ENCODE measurements around the gene KCNT2.
"Not testable (repeated sequence)": the region's sequence is repeated elsewhere in the genome, so short reads cannot be mapped to it uniquely, and the experiment has no call there.

Gene KCNT2

GRCh38 chr1:196515904-196516303, 92.3 kb downstream of the KCNT2 start:
- no peak for DNase-seq (ENCODE audit: low read depth in 2 of 2)

- DNase-seq (ENCODE audit: low read depth in 2 of 2): no peak
Measured at GRCh38 chr1:196513821-196514220, 94.4 kb downstream of the KCNT2 start.

DNA sequence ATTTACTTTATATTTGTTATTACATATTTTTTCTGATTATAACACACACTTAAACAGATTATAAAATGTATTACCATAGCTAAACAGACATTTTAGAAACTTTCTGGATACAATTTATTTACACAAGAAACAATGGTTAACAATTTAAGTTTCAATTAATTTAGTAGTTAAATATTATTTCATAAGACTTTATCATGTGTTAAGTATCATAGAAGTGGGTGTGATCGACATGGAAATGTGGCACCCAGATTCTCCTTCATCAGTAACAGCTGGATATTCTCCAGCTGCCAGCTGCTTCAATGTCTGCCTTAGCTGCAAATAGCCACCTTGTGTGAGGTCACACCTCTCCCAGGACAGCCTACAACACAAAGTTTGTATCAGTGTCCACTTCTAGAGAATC, 97.8 kb downstream of the KCNT2 start:
- DNase-seq (ENCODE audit: low read depth in 2 of 2): no peak

- DNase-seq (ENCODE audit: low read depth in 2 of 2): not testable (repeated sequence)
Measured at GRCh38 chr1:196504224-196504623, 104.0 kb downstream of the KCNT2 start.

- no peak for DNase-seq (ENCODE audit: low read depth in 2 of 2)
Measured at GRCh38 chr1:196502437-196502836, 105.8 kb downstream of the KCNT2 start.

GRCh38 chr1:196501760-196502428, 106.3 kb downstream of the KCNT2 start:
- DNase-seq (ENCODE audit: low read depth in 2 of 2): no peak

- DNase-seq (ENCODE audit: low read depth in 2 of 2): no peak
Measured at GRCh38 chr1:196497817-196498216, 110.4 kb downstream of the KCNT2 start.

DNA sequence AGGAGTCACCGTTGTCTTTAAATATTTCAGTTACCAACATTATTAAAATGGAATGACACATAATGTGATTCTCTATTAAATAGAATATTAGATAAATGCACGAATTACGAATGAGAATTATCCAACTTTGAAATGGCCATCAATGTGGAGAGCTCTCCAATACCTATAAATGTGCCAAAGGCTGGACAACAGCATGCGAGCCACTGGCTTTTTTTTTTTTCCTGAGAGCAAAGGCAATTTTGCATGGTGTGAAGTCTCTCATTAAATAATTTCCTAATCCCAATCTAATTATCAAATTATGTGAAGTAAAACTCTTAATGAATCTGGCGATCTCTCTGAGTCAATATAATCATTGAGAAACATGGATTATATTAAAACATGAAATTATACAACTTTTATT, 113.5 kb downstream of the KCNT2 start:
- no peak for DNase-seq (ENCODE audit: low read depth in 2 of 2)

DNA sequence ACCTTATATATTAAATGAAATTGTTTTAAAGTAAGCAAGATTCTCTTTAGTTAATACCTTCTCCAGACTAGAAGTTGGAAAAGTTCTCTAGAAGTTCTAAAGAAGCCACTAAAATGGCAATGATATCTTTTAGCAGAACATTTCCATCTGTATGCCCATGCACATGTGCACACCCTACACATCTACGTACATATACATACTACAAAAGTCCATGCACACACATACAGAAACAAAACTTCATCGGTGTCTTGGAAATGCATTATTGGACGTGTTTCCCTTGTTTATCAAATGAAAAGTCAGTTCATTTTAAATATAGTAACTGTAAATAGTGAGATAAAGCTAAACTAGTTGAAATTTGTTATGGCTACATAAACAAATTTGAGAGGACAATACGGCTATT, 114.4 kb downstream of the KCNT2 start:
- DNase-seq (ENCODE audit: low read depth in 2 of 2): no peak

GRCh38 chr1:196488579-196488978, 119.7 kb downstream of the KCNT2 start:
- DNase-seq (ENCODE audit: low read depth in 2 of 2): no peak

DNA sequence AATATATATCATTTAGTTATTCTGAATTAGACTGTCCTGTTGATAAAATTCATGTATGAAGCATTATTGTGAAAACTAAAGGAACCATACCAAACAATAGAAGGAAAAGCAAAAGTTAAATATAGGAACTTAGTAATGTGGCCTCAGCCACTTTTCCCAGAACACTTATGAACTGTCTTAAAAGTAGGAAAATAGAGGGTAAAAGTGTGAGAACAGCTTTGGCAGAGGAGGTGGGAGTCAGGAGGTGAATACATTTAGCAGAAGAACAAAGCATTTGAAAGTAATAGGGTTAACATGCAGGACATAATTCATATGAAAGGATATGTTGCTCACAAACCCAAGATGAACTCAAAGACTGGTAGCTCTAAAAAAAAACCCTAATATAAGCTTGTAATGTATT, 121.9 kb downstream of the KCNT2 start:
- no peak for DNase-seq (ENCODE audit: low read depth in 2 of 2)

DNA sequence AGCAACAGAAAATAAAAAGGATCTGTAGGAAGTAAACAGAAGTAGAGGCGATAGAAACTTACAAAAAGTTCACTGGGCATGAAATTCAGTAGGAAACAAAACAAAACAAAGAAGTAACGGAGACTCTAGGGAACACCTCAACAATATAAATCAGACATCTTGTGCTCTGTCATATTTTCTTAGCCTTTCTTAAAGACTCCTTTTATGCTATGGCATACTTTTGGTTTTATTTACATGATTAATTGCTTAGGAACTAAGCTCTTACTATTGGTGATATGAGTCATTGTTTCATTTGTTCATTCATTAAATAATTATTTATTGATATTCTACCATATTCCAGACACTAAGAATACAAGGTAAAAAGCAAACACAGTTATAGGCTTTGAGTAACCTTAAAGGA, 126.6 kb downstream of the KCNT2 start:
- DNase-seq (ENCODE audit: low read depth in 2 of 2): no peak

GRCh38 chr1:196477262-196477661, 131.0 kb downstream of the KCNT2 start:
- DNase-seq (ENCODE audit: low read depth in 2 of 2): no peak

DNA sequence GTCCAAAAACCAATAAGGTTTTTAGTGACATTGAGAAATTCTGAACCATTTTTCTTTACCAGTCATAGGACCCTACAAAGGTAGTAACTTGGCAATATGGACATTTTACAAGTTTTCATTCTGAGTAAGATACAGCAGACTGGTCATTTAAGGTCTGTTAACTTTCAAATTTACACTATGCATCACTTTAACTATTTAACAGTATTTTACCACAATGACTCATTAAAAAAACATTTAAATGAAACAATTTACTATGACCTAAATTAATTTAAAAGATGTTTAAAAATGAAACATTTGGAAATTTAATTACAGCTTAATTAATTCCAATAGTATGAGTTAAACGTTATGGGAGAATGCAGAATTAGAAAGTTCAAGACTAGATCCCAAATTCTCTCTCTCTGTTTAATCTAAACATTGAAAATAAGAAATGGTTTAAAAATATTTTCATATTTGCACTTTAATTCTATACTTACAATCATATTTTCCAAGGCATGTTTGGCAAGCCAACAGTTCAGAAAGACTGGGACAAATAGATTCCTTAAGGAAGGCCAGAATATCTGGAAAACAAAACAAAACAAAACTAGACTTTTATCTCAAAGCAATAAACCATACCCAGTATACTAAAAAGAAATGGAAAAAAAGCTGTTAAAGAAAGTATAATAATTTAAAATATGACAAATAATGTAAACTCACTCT, 140.9 kb downstream of the KCNT2 start:
- no peak for DNase-seq (ENCODE audit: low read depth in 2 of 2)

DNA sequence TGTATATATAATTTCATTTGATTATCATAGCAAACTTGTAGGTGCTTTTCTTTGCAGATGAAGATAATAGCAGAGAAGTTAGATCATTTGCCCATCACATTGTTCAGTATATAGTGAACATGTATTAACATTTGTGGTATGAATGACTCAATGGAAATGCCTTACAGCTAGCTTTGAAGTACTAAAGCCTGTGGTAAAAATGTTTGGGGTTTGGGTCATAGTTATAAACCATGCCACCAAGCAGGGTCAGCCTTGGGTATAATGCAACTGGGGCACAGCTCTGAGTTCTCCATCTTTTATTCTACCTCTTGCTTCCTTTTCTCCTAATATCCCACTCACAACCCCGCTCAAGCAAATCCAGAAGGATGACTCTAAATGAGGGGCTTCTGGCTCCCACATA, 141.6 kb downstream of the KCNT2 start:
- no peak for DNase-seq (ENCODE audit: low read depth in 2 of 2)

GRCh38 chr1:196466166-196466565, 142.1 kb downstream of the KCNT2 start:
- DNase-seq (ENCODE audit: low read depth in 2 of 2): no peak

DNA sequence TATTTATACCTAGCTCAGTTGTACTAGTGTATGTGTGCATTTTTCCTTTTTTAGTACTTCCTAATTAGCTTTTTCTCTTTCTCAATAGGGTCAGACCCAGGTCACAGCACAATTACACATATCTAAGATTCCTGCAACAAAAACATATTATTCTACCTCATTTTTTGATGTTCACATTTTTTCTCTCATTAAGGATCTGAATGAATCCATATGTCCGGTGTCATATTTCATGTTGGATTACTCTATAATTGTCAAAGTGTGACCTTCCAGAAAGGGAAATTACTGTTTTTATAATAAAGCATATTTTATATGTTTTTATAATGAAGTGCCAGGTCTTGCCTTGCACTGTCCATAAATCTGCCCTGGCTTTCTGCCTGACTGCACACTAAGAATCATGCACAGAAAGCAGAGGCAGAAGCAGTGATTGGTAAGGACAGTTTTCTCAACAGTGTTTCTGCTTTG, 143.7 kb downstream of the KCNT2 start:
- no peak for DNase-seq (ENCODE audit: low read depth in 2 of 2)

GRCh38 chr1:196462086-196462485, 146.2 kb downstream of the KCNT2 start:
- no peak for DNase-seq (ENCODE audit: low read depth in 2 of 2)

DNA sequence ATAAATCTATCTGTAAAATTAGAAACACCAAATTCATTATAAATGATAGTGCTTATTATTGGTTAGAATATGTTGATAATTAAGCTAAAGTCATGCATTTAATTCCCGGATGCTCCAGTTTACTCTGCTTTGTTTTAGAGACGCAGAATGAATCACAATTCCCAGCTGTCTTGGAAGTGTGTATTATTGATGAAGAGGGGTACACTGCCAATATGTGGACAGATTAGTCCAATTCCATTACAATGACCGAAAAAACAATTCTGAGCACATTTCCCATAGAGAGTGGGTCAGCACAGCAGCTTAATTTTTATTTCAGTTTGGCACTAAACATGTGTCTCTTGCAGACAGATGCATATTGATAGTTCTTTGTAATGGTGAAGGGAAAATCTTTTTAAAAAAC, 146.7 kb downstream of the KCNT2 start:
- no peak for DNase-seq (ENCODE audit: low read depth in 2 of 2)

DNA sequence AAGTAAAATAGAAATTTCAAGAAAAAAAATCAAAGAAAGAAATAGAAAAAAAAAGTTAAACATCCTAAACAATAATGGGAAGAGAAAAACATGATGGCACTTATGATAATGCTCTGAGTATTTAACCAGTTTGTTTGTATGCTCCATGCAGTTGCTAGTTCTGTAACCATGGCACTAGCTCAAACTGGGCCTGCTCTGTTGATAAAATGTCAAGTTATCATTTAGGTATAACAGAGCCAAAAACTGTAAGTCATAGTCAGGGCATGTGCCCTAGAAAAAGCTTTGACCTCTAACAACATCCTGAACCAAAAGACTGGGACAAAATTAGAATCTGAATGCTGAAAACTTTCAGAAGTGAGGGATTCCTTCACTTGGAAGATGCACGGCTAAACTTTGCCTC, 148.9 kb downstream of the KCNT2 start:
- no peak for DNase-seq (ENCODE audit: low read depth in 2 of 2)

- DNase-seq (ENCODE audit: low read depth in 2 of 2): no peak
Measured at GRCh38 chr1:196454792-196455191, 153.4 kb downstream of the KCNT2 start.

DNA sequence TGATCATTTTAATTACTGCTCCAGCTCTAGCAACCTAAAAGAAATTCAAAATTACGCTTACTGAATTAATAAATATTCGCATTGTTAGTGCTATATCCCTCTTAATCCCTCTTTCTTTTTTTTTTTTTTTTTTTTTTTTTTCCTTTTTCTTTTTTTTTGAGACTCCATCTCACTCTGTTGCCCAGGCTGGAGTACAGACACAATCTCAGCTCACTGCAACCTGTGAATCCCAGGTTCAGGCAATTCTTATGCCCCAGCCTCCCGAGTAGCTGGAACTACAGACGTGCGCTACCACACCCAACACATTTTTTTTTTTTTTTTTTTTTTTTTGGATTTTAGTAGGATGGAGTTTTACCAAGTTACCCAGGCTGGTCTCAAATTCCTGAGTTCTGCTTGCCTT, 157.1 kb downstream of the KCNT2 start:
- DNase-seq (ENCODE audit: low read depth in 2 of 2): no peak
